ENCODE results near the gene EFTUD2.
A peak's percentile ranks its signal among the peaks of the same experiment; 100 is the strongest.

EFTUD2 gene

DNA sequence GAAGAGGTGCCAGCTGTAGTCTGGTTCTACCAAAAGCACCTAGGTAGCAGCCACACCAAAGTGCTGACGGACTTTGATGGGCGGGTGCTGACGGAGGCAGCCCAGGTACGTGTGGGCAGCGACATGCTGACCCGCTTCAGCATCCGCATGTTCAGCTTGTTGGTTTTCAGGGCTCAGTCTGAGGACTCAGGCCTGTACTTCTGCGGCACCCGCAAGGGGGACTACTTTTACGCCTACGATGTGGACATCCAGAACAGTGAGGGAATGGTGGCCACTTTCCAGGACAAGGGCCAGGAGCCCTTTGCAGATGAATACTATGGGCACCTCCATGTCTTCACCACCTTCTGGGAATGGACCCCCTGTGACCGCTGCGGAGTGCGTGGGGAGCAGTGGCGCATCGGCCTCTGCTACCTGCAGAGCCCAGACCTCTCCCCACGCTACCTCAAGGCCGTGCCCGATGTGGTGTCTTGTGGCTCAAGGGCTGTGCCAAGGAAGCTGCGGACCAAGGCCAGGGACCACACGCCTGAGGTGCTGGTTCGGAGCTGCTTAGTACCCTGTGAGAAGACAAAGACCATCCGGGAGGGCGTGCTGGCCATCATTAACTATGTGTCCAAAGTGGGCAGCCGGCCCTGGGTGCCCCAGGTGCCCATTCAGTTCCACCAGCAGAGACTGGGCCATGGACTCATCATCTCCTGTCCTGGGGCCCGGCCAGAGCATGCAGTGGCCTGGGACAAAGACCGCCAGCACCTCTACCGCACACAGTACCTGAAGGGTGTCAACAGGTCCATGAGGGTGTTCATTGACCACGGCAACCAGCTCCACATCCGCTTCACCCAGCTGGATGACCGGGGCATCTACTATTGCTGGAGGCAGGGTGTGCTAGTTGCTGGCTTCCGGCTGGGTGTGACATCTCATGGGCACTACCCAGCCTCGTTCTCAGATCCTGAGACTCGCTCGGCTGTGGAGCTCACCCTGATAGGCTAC, 5.0 kb upstream of the EFTUD2 start:
- Histone ChIP-seq H3K4me3 (ENCODE audit: low read depth, low read length) (no peak overlapping the region), H3K4me1 (peaks cover 4% of the 10 kb centered on the region; the same call in 1 of the 2 replicates), H3K27me3 (no peaks in the 10 kb centered on the region), H3K36me3 (no peaks in the 10 kb centered on the region), H3K9me3 (no peaks in the 10 kb centered on the region)
- no peak for TF ChIP-seq CTCF (IDR thresholded peaks at IDR 0.05; ENCODE audit: low read depth, low read length)
- no peak for DNase-seq

DNA sequence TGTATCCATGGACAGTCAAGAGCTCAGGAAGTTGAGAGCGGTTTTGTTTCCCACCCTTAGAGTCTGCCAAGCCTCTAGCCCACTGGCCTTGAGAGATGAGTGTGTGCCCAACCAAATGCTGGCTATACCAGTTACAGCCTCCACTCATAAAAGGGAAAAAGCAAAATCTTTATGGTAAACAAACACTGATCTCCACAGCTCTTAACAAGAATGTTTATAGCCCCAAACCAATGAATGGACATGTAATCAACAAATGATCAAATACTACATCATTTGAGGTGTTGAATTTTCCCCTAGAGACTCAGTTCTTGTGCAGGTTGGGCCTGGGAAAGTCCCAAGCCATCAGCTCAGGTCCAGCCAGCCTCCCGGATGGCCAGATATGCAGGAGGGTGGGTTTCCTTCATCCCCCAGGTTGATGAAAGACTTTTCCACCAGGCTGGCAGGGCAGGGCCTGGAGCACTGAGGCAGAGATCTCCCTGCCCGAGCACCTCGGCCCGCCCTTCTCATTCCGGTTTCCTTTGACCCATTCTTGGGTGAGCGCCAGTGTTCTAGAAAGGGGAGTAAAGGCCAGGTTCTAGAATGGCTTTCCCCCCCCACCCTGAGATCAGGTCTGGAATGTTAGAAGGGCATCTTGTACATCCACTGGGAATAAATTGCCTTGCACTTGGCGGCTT, 3.9 kb upstream of the EFTUD2 start:
- DNase-seq = no peak
- Histone ChIP-seq H3K9me3 (no peaks in the 10 kb centered on the region), H3K4me3 (ENCODE audit: low read depth, low read length) (no peak overlapping the region), H3K27me3 (no peaks in the 10 kb centered on the region), H3K36me3 (no peaks in the 10 kb centered on the region), H3K4me1 (peaks cover 4% of the 10 kb centered on the region; the same call in 1 of the 2 replicates)
- no peak for TF ChIP-seq CTCF (IDR thresholded peaks at IDR 0.05; ENCODE audit: low read depth, low read length)

DNA sequence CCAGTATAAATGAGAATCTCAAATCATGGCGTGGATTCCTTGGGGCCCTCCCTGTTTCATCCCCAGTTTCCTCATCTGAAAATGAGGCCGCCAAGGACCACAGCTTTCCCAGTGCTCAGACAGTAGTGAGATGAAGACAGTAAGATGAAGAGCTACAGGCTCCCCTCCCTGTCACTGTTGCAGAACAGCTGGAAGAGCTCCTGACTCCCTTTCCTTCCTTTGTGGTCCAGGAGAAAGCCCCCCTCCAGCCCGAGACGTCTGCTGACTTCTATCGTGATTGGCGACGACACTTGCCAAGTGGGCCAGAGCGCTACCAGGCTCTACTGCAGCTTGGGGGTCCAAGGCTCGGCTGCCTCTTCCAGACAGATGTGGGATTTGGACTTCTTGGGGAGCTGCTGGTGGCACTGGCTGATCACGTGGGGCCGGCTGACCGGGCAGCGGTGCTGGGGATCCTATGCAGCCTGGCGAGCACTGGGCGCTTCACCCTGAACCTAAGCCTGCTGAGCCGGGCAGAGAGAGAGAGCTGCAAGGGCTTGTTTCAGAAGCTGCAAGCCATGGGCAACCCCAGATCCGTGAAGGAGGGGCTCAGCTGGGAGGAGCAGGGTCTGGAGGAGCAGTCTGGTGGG, 3.0 kb upstream of the EFTUD2 start:
- H3K9me3 ChIP-seq = no peaks in the 10 kb centered on the region
- no peak overlapping the region for H3K4me3 ChIP-seq (ENCODE audit: low read depth, low read length)
- DNase-seq = no peak
- H3K4me1 ChIP-seq = peaks cover 4% of the 10 kb centered on the region
- H3K36me3 ChIP-seq = no peaks in the 10 kb centered on the region
- no peak for TF ChIP-seq CTCF (IDR thresholded peaks at IDR 0.05; ENCODE audit: low read depth, low read length)
- no peaks in the 10 kb centered on the region for H3K27me3 ChIP-seq

- Histone ChIP-seq H3K9me3 (no peaks in the 10 kb centered on the region), H3K27me3 (no peaks in the 10 kb centered on the region), H3K4me3 (ENCODE audit: low read depth, low read length) (no peak overlapping the region), H3K4me1 (peaks cover 4% of the 10 kb centered on the region), H3K36me3 (peaks cover 4% of the 10 kb centered on the region; the same call in 1 of the 2 replicates)
- TF ChIP-seq CTCF (IDR thresholded peaks at IDR 0.05; ENCODE audit: low read depth, low read length) = no peak
- no peak for DNase-seq
Measured at GRCh38 chr17:44901411-44901921, 2.2 kb upstream of the EFTUD2 start.

DNA sequence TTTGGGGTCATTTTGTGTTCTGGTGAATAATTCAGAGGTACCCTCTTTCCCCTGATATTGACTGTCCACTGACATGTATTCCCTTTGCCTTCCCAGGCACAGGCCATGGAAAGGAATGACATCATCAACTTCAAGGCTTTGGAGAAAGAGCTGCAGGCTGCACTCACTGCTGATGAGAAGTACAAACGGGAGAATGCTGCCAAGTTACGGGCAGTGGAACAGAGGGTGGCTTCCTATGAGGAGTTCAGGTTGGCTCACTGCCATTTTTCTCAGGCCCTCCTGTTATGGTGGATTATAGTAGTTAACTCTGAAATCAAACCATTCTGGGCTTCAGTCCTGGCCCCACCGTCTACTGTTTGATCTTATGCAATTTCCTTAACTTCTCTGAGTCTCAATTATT, 1.6 kb upstream of the EFTUD2 start:
- no peaks in the 10 kb centered on the region for H3K27me3 ChIP-seq
- H3K4me3 ChIP-seq (ENCODE audit: low read depth, low read length) = no peak overlapping the region
- peaks cover 7% of the 10 kb centered on the region for H3K36me3 ChIP-seq
- no peak for TF ChIP-seq CTCF (IDR thresholded peaks at IDR 0.05; ENCODE audit: low read depth, low read length)
- H3K4me1 ChIP-seq = peaks cover 4% of the 10 kb centered on the region
- H3K9me3 ChIP-seq = no peaks in the 10 kb centered on the region
- peak; percentile 49 for DNase-seq

Measured in BE2C (cell line).